OCI-LY1 (cell line): ENCODE data around the gene PDZRN4.

Source experiments
- CTCF ChIP-seq: fragments of 200-600 bp; sonication (generic), shearing (Covaris generic); IDR thresholded peaks from 2 replicates; pipeline ENCODE4 v1.5.1; 2017; ENCODE audit warnings: mild to moderate bottlenecking, antibody characterized with exemption, low read length, moderate library complexity, mixed read lengths
- EZH2 ChIP-seq: fragments of 200-600 bp; sonication (generic), shearing (Covaris generic); IDR thresholded peaks from 2 replicates; pipeline ENCODE4 v1.8.0; 2017; ENCODE audit warnings: borderline replicate concordance, mixed run types, mild to moderate bottlenecking, antibody characterized with exemption, low read length, moderate library complexity, mixed read lengths

DNA sequence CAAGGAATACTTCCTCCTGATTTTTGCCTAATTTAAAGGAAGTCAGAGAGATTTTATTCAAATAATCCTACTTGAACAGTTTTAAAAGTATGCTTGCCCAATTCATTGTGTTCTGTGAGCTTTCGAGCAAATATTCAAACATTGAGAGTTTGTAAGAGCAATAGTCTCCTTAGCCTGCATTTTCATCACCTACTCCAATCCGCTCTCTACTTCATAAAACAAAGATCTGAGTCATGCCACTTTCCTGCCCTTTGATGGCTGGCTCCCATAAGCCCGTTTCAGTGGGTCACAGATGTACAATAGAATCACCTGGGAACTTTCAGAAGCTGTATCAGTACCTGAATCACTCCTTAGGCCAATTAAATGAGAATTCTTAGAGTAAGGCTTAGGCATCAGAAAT, 319.2 kb downstream of the PDZRN4 start:
- TF ChIP-seq CTCF, result no peak
- no peak for TF ChIP-seq EZH2
